GM19467 (cell line): ENCODE data around the gene ARMC8.

Source experiments
- ATAC-seq: cut with Tn5 transposase; IDR thresholded peaks from one replicate; pipeline ENCODE4 v1.9.1; 2021; ENCODE audit warnings: mild to moderate bottlenecking, moderate library complexity; ENCODE audit not compliant: unreplicated experiment

ARMC8 gene

GRCh38 chr3:138340511-138340910 lies 153.4 kb downstream of the ARMC8 start:
- no peak for ATAC-seq

GRCh38 chr3:138344754-138345153 lies 157.7 kb downstream of the ARMC8 start:
- no peak for ATAC-seq
